D721Med (cell line): ENCODE data around the gene P2RX2.

Source experiments
- DNase-seq: peaks from one replicate; pipeline ENCODE4 v3.0.0; 2011; ENCODE audit warnings: low spot score; ENCODE audit not compliant: insufficient read length
- FAIRE-seq: peaks from 2 replicates; lab custom pipeline; 2011; peaks lifted over from hg19 to GRCh38; lab: Jason Lieb, UNC
- TF ChIP-seq, protein P1 (sequence below): IDR thresholded peaks from 2 replicates; pipeline ENCODE4 v1.5.1; 2012; ENCODE audit warnings: mild to moderate bottlenecking, control low read depth; ENCODE audit not compliant: insufficient read depth; ENCODE audit errors: missing control alignments

Gene P2RX2

DNA sequence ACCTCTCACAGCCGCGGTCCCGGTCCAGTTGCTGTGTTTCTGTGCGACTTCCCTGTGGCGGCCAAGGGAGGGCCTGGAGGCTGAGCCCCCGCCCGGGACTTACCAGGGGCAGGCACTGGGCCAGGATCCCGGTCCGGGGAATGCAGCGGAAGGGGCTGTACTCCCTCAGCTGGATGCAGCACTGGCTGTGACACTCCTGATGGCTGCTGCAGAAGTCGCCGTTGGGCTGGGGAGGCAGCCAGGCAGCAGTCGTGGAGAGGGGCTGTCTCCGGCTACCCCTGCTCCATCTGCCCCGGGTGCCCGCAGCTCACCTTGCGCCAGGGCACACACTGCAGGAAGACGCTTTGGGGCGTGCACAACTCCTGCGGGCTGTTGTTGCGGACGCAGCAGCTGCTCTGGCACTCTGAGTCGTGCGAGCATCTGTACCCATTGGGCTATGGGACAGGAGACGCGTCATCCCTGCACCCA lies 14.4 kb upstream of the P2RX2 start:
- DNase-seq (no peak), FAIRE-seq (no peak)
- TF ChIP-seq, protein P1, sequence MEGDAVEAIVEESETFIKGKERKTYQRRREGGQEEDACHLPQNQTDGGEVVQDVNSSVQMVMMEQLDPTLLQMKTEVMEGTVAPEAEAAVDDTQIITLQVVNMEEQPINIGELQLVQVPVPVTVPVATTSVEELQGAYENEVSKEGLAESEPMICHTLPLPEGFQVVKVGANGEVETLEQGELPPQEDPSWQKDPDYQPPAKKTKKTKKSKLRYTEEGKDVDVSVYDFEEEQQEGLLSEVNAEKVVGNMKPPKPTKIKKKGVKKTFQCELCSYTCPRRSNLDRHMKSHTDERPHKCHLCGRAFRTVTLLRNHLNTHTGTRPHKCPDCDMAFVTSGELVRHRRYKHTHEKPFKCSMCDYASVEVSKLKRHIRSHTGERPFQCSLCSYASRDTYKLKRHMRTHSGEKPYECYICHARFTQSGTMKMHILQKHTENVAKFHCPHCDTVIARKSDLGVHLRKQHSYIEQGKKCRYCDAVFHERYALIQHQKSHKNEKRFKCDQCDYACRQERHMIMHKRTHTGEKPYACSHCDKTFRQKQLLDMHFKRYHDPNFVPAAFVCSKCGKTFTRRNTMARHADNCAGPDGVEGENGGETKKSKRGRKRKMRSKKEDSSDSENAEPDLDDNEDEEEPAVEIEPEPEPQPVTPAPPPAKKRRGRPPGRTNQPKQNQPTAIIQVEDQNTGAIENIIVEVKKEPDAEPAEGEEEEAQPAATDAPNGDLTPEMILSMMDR: no peak

DNA sequence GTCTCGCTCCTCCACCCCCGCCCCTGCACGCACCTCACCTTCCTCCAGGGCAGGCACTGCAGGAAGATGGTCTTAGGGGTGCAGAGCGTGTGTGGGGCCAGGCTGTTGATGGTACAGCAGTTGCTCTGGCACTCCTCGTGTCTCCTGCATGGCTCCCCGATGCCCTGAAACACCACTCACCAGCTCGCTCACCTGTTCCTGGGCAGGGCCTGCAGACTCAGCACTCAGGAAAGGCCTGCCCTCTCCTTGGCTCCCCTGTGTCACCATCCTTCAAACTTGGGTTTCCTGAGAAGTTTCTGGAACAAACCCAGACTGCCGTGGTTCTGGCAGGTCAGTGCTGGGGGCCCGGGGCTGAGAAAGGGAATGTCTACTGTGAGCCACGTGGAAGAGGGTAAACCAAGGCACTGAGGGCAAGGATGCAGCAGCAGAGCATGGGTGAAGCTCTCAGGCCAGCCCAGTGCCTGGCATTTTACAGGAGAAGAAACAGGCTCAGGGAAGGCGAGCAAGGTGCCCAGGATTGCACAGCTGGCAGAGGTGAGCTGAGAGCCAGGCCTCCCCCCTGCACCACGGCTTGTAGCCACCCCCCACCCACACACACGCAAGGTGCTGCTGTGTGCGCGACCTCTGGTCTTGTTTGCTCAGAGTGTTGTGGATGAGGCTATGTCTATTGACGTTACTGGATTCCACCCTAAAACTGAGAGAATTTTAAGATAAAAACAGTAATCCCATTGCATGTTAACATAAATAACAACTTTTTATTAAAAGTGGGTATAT lies 13.7 kb upstream of the P2RX2 start:
- FAIRE-seq (no peak), DNase-seq (no peak)
- TF ChIP-seq, protein P1: no peak

GRCh38 chr12:132605892-132606291 lies 12.7 kb upstream of the P2RX2 start:
- DNase-seq (no peak), FAIRE-seq (no peak)
- TF ChIP-seq, protein P1: no peak

DNA sequence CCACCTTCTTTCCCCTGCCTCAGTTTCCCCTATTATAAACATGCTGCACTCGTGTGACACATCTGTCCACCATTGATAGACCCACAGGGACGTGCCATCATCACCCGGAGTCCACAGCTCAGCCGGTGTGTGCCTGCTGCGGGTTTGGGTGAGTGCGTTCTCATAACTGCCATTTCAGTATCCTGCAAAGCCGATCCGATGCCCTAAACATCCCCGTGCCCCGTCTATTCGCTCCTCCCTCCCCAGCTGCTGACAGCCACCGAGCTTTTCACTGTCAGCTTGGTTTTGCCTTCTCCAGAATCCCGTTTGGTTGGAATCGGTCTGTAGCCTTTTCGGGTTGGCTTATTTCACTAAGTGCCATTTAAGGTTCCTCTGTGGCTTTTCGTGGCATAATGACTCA lies 12.1 kb upstream of the P2RX2 start:
- DNase-seq: no peak
- TF ChIP-seq, protein P1: no peak
- FAIRE-seq: no peak

- FAIRE-seq (no peak), DNase-seq (no peak)
- TF ChIP-seq, protein P1: no peak
These were observed 11.6 kb upstream of the P2RX2 start for GRCh38 chr12:132606927-132607326.

DNA sequence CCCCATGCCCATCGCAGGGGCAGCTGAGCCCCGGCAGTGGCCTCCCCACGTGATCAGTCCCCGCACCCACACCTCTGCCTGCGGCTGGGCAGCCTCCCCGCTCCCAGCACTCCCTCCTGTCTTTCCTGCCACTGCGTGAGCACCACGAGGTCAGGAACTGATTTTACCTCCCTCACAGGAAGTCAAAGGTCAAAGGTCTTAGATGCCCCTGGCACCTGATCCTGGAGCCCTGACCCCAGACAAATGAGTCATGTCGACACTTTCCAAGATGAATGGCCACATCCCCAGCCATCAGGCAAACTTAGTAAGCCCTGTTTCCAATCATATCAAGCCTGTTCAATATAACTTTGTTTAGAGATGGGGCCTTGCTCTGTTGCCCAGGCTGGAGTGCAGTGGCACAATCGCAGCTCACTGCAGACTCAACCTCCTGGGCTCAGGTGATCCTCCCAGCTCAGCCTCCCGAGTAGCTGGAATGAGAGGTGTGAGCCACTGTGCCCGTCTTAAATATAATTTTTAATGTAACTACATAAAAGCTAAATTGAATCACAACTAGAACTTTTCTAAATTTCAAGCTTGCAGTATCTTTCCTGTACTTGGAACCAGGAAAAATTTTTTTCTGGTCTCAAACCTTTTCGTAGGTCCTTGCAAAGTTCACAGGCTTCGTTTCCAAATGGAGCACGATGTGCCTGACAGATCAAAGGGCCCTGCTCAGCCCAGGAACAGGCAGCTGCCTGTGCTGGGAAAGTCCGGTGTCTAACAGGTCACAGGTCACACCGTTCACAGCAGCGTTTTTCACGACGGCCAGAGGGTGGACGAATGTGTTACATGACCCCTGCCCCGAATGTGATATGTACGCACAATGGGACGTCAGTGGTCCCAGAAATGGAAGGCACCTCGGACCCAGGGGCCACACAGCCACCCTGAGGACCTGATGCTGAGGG lies 10.1 kb upstream of the P2RX2 start:
- TF ChIP-seq, protein P1: no peak
- FAIRE-seq: no peak

More for the DNA sequence above, 10.1 kb upstream of the P2RX2 start:
- no peak for DNase-seq
